ENCODE results near the gene KRTAP10-7. TPM values are rescaled to one million over a fixed set of nuclear protein-coding genes. Genes with fewer than 3 reads are reported as not detected.

Gene KRTAP10-7
- polyA plus RNA-seq, 3 donors: not detected

DNA sequence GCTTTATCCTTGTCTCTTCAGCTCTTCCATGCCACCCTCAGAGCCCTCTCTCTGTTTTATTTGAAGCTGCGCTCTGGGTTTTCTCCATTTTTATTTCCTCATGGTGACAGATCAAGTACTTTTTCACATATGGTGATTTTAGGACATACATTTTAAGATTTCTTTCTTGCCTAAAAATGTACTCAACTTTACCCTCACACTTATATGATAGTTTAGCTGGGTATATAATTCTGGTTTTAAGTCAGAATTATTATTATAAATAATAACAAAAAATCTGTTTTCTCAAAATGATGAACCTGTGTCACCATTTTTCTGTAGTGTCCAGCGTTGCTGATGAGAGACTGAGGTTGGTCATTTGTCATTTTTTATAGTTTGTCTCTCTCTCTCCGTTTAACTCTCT lies 19.2 kb upstream of the KRTAP10-7 start:
- DNase-seq: no peak
- intact Hi-C loops (cut with micrococcal nuclease): no loop called here
- Histone ChIP-seq H3K36me3 (replicated peaks in 1 of 2; ENCODE audit: control insufficient read depth in 1 of 2, insufficient read depth in 2 of 2, low read length in 2 of 2) (no peaks in the 10 kb centered on the region), H4K20me1 (ENCODE audit: insufficient read depth, low read length) (no peaks in the 10 kb centered on the region), H3K9ac (ENCODE audit: insufficient read depth, low read length, poor library complexity, severe bottlenecking) (no peak overlapping the region), H3K4me3 (replicated peaks in 1 of 3; ENCODE audit: low read depth in 2 of 3, low read length in 3 of 3) (no peak overlapping the region), H3K4me1 (ENCODE audit: control insufficient read depth in 1 of 2, insufficient read depth in 2 of 2, low read length in 2 of 2) (no peaks in the 10 kb centered on the region), H3K27me3 (ENCODE audit: control insufficient read depth in 2 of 2, insufficient read depth in 2 of 2, low read length in 2 of 2) (peaks cover 0 to 16% of the 10 kb centered on the region in 2 donors), H3K27ac (ENCODE audit: low read depth in 1 of 2, low read length in 2 of 2) (no peak overlapping the region), H2AFZ (ENCODE audit: insufficient read depth, low read depth, low read length, poor library complexity, severe bottlenecking) (no peak overlapping the region), H3K79me2 (ENCODE audit: insufficient read depth, low read length) (no peaks in the 10 kb centered on the region), H3K9me3 (replicated peaks in 1 of 2; ENCODE audit: control insufficient read depth in 1 of 2, insufficient read depth in 1 of 2, low read length in 2 of 2) (peaks cover 11 to 38% of the 10 kb centered on the region in 2 donors), H3K4me2 (replicated peaks; ENCODE audit: extremely low read depth, low read length, poor library complexity, severe bottlenecking) (no peak overlapping the region)
- no peak overlapping the region for H3K4me3 Mint-ChIP-seq
- TF ChIP-seq, protein P1, sequence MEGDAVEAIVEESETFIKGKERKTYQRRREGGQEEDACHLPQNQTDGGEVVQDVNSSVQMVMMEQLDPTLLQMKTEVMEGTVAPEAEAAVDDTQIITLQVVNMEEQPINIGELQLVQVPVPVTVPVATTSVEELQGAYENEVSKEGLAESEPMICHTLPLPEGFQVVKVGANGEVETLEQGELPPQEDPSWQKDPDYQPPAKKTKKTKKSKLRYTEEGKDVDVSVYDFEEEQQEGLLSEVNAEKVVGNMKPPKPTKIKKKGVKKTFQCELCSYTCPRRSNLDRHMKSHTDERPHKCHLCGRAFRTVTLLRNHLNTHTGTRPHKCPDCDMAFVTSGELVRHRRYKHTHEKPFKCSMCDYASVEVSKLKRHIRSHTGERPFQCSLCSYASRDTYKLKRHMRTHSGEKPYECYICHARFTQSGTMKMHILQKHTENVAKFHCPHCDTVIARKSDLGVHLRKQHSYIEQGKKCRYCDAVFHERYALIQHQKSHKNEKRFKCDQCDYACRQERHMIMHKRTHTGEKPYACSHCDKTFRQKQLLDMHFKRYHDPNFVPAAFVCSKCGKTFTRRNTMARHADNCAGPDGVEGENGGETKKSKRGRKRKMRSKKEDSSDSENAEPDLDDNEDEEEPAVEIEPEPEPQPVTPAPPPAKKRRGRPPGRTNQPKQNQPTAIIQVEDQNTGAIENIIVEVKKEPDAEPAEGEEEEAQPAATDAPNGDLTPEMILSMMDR (IDR thresholded peaks at IDR 0.05): no peak
- H3K27ac Mint-ChIP-seq: no peak overlapping the region
- peaks cover 23 to 55% (median 49%) of the 10 kb centered on the region in 7 donors for H3K9me3 Mint-ChIP-seq
- no CpG with 5 or more reads among the region's 3 CpGs for WGBS (ENCODE audit: insufficient coverage)
- H3K27me3 Mint-ChIP-seq (ENCODE audit: low read depth in 3 of 3): peaks cover 11 to 39% (median 14%) of the 10 kb centered on the region in 3 donors
- no peaks in the 10 kb centered on the region for H3K4me1 Mint-ChIP-seq
- no peaks in the 10 kb centered on the region for H3K36me3 Mint-ChIP-seq

DNA sequence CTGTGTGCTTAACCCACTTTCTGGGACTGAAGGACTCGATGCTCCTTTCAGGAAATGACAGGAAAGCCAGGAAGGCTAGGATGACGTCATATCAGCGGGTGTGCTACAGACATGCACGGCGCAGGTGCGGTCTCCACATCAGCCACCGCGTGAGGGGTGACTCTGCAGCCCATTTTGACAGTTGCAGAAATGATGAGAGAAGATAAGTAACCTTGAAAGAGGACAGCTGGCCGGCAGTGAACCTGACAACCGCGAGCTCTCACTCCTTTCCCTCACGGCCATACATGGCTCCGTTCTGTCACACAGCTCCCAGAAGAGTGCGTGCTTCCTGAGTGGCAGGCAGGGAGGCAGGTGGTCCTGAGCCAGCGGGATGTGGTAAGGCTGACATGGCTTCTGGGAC lies 18.3 kb upstream of the KRTAP10-7 start:
- no peaks in the 10 kb centered on the region for H3K4me1 Mint-ChIP-seq
- no peak overlapping the region for H3K4me3 ChIP-seq (replicated peaks in 1 of 3; ENCODE audit: low read depth in 2 of 3, low read length in 3 of 3)
- H3K36me3 Mint-ChIP-seq: no peaks in the 10 kb centered on the region
- no peak overlapping the region for H3K27ac Mint-ChIP-seq
- H2AFZ ChIP-seq (ENCODE audit: insufficient read depth, low read depth, low read length, poor library complexity, severe bottlenecking): no peak overlapping the region
- 91% methylated on average over 10 of the region's 15 CpGs for WGBS (ENCODE audit: insufficient coverage)
- no peak for DNase-seq
- peaks cover 12 to 44% (median 14%) of the 10 kb centered on the region in 3 donors for H3K27me3 Mint-ChIP-seq (ENCODE audit: low read depth in 3 of 3)
- intact Hi-C loops (cut with micrococcal nuclease): no loop called here
- no peaks in the 10 kb centered on the region for H3K79me2 ChIP-seq (ENCODE audit: insufficient read depth, low read length)
- no peaks in the 10 kb centered on the region for H4K20me1 ChIP-seq (ENCODE audit: insufficient read depth, low read length)
- H3K4me2 ChIP-seq (replicated peaks; ENCODE audit: extremely low read depth, low read length, poor library complexity, severe bottlenecking): no peak overlapping the region
- no peak overlapping the region for H3K4me3 Mint-ChIP-seq
- H3K9me3 Mint-ChIP-seq: peaks cover 24 to 53% (median 43%) of the 10 kb centered on the region in 7 donors
- no peaks in the 10 kb centered on the region for H3K4me1 ChIP-seq (ENCODE audit: control insufficient read depth in 1 of 2, insufficient read depth in 2 of 2, low read length in 2 of 2)
- H3K27ac ChIP-seq (ENCODE audit: low read depth in 1 of 2, low read length in 2 of 2): no peak overlapping the region
- H3K9ac ChIP-seq (ENCODE audit: insufficient read depth, low read length, poor library complexity, severe bottlenecking): no peak overlapping the region
- TF ChIP-seq, protein P1 (IDR thresholded peaks at IDR 0.05): no peak
- H3K9me3 ChIP-seq (replicated peaks in 1 of 2; ENCODE audit: control insufficient read depth in 1 of 2, insufficient read depth in 1 of 2, low read length in 2 of 2): peaks cover 6 to 33% of the 10 kb centered on the region in 2 donors
- no peaks in the 10 kb centered on the region for H3K36me3 ChIP-seq (replicated peaks in 1 of 2; ENCODE audit: control insufficient read depth in 1 of 2, insufficient read depth in 2 of 2, low read length in 2 of 2)
- H3K27me3 ChIP-seq (ENCODE audit: control insufficient read depth in 2 of 2, insufficient read depth in 2 of 2, low read length in 2 of 2): peaks cover 0 to 16% of the 10 kb centered on the region in 2 donors
